CD8-positive, alpha-beta memory T cell (primary cell): ENCODE results near the gene DIP2B. TPM values are rescaled to one million over a fixed set of nuclear protein-coding genes. Genes with fewer than 3 reads are reported as not detected.

Source experiments
- CTCF ChIA-PET: fragments of 350-600 bp; sonication (Branson Sonifier 250); formaldehyde crosslinking; loops from one replicate; lab custom pipeline; 2021; ENCODE audit warnings: antibody characterized with exemption; lab: Charles Lee
- POLR2A ChIA-PET: fragments of 350-600 bp; sonication (Branson Sonifier 250); formaldehyde crosslinking; loops from one replicate; lab custom pipeline; 2021; ENCODE audit warnings: antibody characterized with exemption; lab: Charles Lee
- DNase-seq, 5 donors: peaks; one replicate each; pipeline versions ENCODE4 v3.0.0 to v3.0.0-alpha.2; 2020 to 2022; ENCODE audit warnings: mixed read lengths in 1 of 5
- H3K27ac ChIP-seq: one replicate; pipeline ENCODE4 v1.7.0; 2013; ENCODE audit warnings: low read depth, mild to moderate bottlenecking, low read length, moderate library complexity
- H3K27me3 ChIP-seq: 2 replicates; pipeline ENCODE4 v1.7.0; 2013; ENCODE audit warnings: low read length, mild to moderate bottlenecking; ENCODE audit not compliant: insufficient read depth, poor library complexity, severe bottlenecking
- H3K36me3 ChIP-seq: 2 replicates; pipeline ENCODE4 v1.7.0; 2013; ENCODE audit warnings: mild to moderate bottlenecking, low read length, moderate library complexity; ENCODE audit not compliant: insufficient read depth
- H3K4me1 ChIP-seq: 2 replicates; pipeline ENCODE4 v1.7.0; 2013; ENCODE audit warnings: mild to moderate bottlenecking, low read length, moderate library complexity; ENCODE audit not compliant: insufficient read depth
- H3K4me3 ChIP-seq: 2 replicates; pipeline ENCODE4 v1.7.0; 2013; ENCODE audit warnings: mild to moderate bottlenecking, low read length
- H3K9me3 ChIP-seq: 2 replicates; pipeline ENCODE4 v1.7.0; 2013; ENCODE audit warnings: mild to moderate bottlenecking, low read length
- H3K27ac Mint-ChIP-seq, 8 donors: one replicate each; pipeline ENCODE4 v1.8.0; 2020 to 2021; ENCODE audit warnings: mixed read lengths in 8 of 8, mild to moderate bottlenecking in 6 of 8, inconsistent platforms in 3 of 8, moderate library complexity in 3 of 8
- H3K27me3 Mint-ChIP-seq, 2 donors: one replicate each; pipeline ENCODE4 v1.8.0; 2020 to 2021; ENCODE audit warnings: mixed read lengths in 2 of 2, mild to moderate bottlenecking in 1 of 2, moderate library complexity in 1 of 2
- H3K36me3 Mint-ChIP-seq, 3 donors: one replicate each; pipeline ENCODE4 v1.8.0; 2020 to 2021; ENCODE audit warnings: mixed read lengths in 3 of 3, inconsistent platforms in 1 of 3, mild to moderate bottlenecking in 1 of 3
- H3K4me1 Mint-ChIP-seq, 3 donors: one replicate each; pipeline ENCODE4 v1.8.0; 2020 to 2021; ENCODE audit warnings: mixed read lengths in 3 of 3, inconsistent platforms in 1 of 3, mild to moderate bottlenecking in 1 of 3
- H3K4me3 Mint-ChIP-seq, 7 donors: one replicate each; pipeline ENCODE4 v1.8.0; 2020 to 2021; ENCODE audit warnings: mixed read lengths in 7 of 7, mild to moderate bottlenecking in 6 of 7, moderate library complexity in 4 of 7, inconsistent platforms in 2 of 7
- H3K9me3 Mint-ChIP-seq, 5 donors: one replicate each; pipeline ENCODE4 v1.8.0; 2020 to 2022; ENCODE audit warnings: mixed read lengths in 5 of 5, mild to moderate bottlenecking in 3 of 5, moderate library complexity in 2 of 5, inconsistent platforms in 1 of 5
- polyA plus RNA-seq: library from polyadenylated mRNA; unstranded; fragments of 300-500 nt; fragmentation: Illumina TruSeq; gene quantifications from one replicate; pipeline ENCODE4 v1.2.3, GENCODE V29; 2021
- total RNA-seq, 2 experiments: library from RNA; stranded (reverse); gene quantifications; one replicate each; pipeline ENCODE4 v1.2.3, GENCODE V29; 2021

The DIP2B gene
- total and polyA plus RNA-seq, 3 experiments from 2014 or later: 7.9 to 21.0 (median 20.4) TPM

GRCh38 chr12:50734409-50735263, 229.9 kb downstream of the DIP2B start:
- H3K27me3 Mint-ChIP-seq: no peaks in the 10 kb centered on the region
- Histone ChIP-seq H3K4me1 (no peaks in the 10 kb centered on the region), H3K27ac (no peak overlapping the region), H3K9me3 (no peaks in the 10 kb centered on the region), H3K27me3 (no peaks in the 10 kb centered on the region), H3K4me3 (no peak overlapping the region), H3K36me3 (peaks cover 42% of the 10 kb centered on the region)
- peak in 1 of 5 donors; percentile 7 for DNase-seq
- no peaks in the 10 kb centered on the region for H3K9me3 Mint-ChIP-seq
- no peaks in the 10 kb centered on the region for H3K4me1 Mint-ChIP-seq
- ChIA-PET CTCF (interaction anchor here (0.7 to 1.1 kb wide), 3 partner anchors 9 to 230 kb away, joined by 3 to 4 read pairs (median 4); partner anchors contain the start of gene DIP2B), POLR2A (no interaction called here)
- no peak overlapping the region for H3K4me3 Mint-ChIP-seq
- H3K36me3 Mint-ChIP-seq: peaks cover 17 to 85% (median 44%) of the 10 kb centered on the region in 3 donors
- peak overlapping the region in 1 of 8 donors; percentile 93 for H3K27ac Mint-ChIP-seq

- no peak overlapping the region for H3K4me3 Mint-ChIP-seq
- Histone ChIP-seq H3K9me3 (no peaks in the 10 kb centered on the region), H3K4me1 (no peaks in the 10 kb centered on the region), H3K36me3 (peaks cover 40% of the 10 kb centered on the region), H3K27me3 (no peaks in the 10 kb centered on the region), H3K4me3 (no peak overlapping the region), H3K27ac (no peak overlapping the region)
- POLR2A ChIA-PET: no interaction called here
- H3K27me3 Mint-ChIP-seq: no peaks in the 10 kb centered on the region
- H3K9me3 Mint-ChIP-seq: no peaks in the 10 kb centered on the region
- H3K36me3 Mint-ChIP-seq: peaks cover 20 to 87% (median 37%) of the 10 kb centered on the region in 3 donors
- no peak for DNase-seq
- CTCF ChIA-PET: interaction anchor here (1.5 kb wide), 1 partner anchor 25 kb away, joined by 3 read pairs; no protein-coding TSS in a partner anchor
- H3K27ac Mint-ChIP-seq: peak overlapping the region in 2 of 8 donors; percentile 40 to 62
- H3K4me1 Mint-ChIP-seq: no peaks in the 10 kb centered on the region
Observed at GRCh38 chr12:50739611-50740010, 234.8 kb downstream of the DIP2B start.

DNA sequence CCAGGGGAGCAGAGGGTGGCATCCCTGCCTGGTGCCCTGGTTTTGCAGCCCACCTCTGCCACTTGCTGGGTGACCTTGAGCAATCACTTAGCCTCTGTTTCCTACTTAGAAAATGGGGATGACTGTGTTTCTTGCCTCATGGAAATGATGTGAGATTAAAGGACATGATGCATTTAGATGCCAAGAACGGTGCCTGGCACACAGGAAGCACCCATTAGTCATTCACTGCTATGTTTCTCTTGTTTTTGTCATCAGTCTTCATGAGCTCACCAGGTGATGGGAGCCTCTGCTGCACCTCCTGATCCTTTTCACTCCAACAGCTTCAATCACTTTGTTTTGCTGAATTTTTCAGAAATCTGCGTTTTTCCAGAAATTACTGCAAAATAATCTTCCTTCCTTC, 235.5 kb downstream of the DIP2B start:
- H3K4me1 Mint-ChIP-seq: no peaks in the 10 kb centered on the region

GRCh38 chr12:50742776-50743175, 238.0 kb downstream of the DIP2B start:
- no peak overlapping the region for H3K27ac ChIP-seq
- CTCF ChIA-PET: no interaction called here
- Mint-ChIP-seq H3K4me3 (no peak overlapping the region), H3K27ac (no peak overlapping the region), H3K36me3 (peaks cover 20 to 81% (median 33%) of the 10 kb centered on the region in 3 donors), H3K9me3 (no peaks in the 10 kb centered on the region), H3K27me3 (no peaks in the 10 kb centered on the region), H3K4me1 (no peaks in the 10 kb centered on the region)
- H3K4me1 ChIP-seq: no peaks in the 10 kb centered on the region
- H3K36me3 ChIP-seq: peaks cover 30% of the 10 kb centered on the region
- H3K4me3 ChIP-seq: no peak overlapping the region
- no peaks in the 10 kb centered on the region for H3K9me3 ChIP-seq
- no peaks in the 10 kb centered on the region for H3K27me3 ChIP-seq
- POLR2A ChIA-PET: no interaction called here
- no peak for DNase-seq

More for the DNA sequence above, 235.5 kb downstream of the DIP2B start:
- ChIA-PET POLR2A (no interaction called here), CTCF (interaction anchor here (1.5 kb wide), 1 partner anchor 25 kb away, joined by 3 read pairs; no protein-coding TSS in a partner anchor)
- H3K36me3 ChIP-seq: peaks cover 45% of the 10 kb centered on the region
- Mint-ChIP-seq H3K36me3 (peaks cover 20 to 86% (median 35%) of the 10 kb centered on the region in 3 donors), H3K4me3 (no peak overlapping the region), H3K27ac (no peak overlapping the region), H3K27me3 (no peaks in the 10 kb centered on the region), H3K9me3 (no peaks in the 10 kb centered on the region)
- no peaks in the 10 kb centered on the region for H3K9me3 ChIP-seq
- H3K4me3 ChIP-seq: no peak overlapping the region
- H3K4me1 ChIP-seq: no peaks in the 10 kb centered on the region
- H3K27me3 ChIP-seq: no peaks in the 10 kb centered on the region
- no peak overlapping the region for H3K27ac ChIP-seq
- DNase-seq: no peak

DNA sequence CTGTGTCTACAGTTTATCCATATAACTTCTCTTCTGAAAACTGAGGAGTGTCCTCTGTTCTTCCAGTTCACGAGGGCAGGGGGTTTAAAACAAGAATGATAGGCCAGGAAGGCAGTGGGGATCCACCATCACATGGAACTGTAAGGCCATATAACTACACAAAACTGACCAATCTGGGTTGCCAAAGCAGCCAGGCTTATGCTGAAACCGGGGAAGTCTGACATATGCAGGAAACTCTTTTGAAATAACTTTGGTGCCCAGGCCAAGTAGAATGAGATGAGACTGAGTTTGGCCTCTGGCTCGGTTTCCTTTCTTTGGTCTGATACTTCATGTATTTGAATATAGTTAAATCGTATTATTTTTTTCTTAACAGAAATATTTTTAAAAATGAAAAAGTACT, 241.1 kb downstream of the DIP2B start:
- no peak overlapping the region for H3K27ac Mint-ChIP-seq
- Histone ChIP-seq H3K9me3 (no peaks in the 10 kb centered on the region), H3K36me3 (peaks cover 14% of the 10 kb centered on the region), H3K4me3 (no peak overlapping the region), H3K27me3 (no peaks in the 10 kb centered on the region), H3K4me1 (no peaks in the 10 kb centered on the region), H3K27ac (no peak overlapping the region)
- H3K4me1 Mint-ChIP-seq: no peaks in the 10 kb centered on the region
- H3K36me3 Mint-ChIP-seq: peaks cover 9 to 66% (median 26%) of the 10 kb centered on the region in 3 donors
- CTCF ChIA-PET: interaction anchor here (1.4 kb wide), 1 partner anchor 19 kb away, joined by 7 read pairs; no protein-coding TSS in a partner anchor
- DNase-seq: no peak
- H3K4me3 Mint-ChIP-seq: no peak overlapping the region
- POLR2A ChIA-PET: interaction anchor here (1.2 kb wide), 1 partner anchor 18 kb away, joined by 7 read pairs; the partner anchor contains the start of gene ATF1
- no peaks in the 10 kb centered on the region for H3K27me3 Mint-ChIP-seq
- H3K9me3 Mint-ChIP-seq: no peaks in the 10 kb centered on the region

DNA sequence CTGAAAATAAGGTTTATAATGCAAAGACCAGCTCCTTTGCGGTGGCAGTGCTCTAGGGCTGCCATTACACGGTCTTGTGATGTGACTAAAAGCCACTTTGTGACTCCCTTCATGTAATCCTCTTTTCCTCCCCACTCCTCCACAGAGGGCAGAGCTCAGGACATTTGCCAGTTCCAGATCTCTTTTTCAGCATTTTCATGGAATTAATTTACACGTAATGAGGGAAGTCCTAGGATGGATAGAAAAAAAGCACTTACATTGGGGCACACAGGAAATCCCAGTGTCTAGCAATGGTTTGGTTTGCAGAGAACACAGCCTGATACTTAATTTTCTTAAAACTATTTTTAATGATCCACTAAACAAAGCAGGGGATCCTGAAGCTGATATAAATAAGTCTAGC, 241.6 kb downstream of the DIP2B start:
- Mint-ChIP-seq H3K9me3 (no peaks in the 10 kb centered on the region), H3K27me3 (no peaks in the 10 kb centered on the region), H3K27ac (no peak overlapping the region), H3K4me3 (no peak overlapping the region), H3K4me1 (no peaks in the 10 kb centered on the region), H3K36me3 (peaks cover 4 to 61% (median 23%) of the 10 kb centered on the region in 3 donors)
- DNase-seq: no peak
- CTCF ChIA-PET: no interaction called here
- Histone ChIP-seq H3K27ac (no peak overlapping the region), H3K4me3 (no peak overlapping the region), H3K4me1 (no peaks in the 10 kb centered on the region), H3K27me3 (no peaks in the 10 kb centered on the region), H3K9me3 (no peaks in the 10 kb centered on the region), H3K36me3 (peaks cover 10% of the 10 kb centered on the region)
- POLR2A ChIA-PET: interaction anchor here (1.2 kb wide), 1 partner anchor 17 kb away, joined by 7 read pairs; the partner anchor contains the start of gene ATF1

DNA sequence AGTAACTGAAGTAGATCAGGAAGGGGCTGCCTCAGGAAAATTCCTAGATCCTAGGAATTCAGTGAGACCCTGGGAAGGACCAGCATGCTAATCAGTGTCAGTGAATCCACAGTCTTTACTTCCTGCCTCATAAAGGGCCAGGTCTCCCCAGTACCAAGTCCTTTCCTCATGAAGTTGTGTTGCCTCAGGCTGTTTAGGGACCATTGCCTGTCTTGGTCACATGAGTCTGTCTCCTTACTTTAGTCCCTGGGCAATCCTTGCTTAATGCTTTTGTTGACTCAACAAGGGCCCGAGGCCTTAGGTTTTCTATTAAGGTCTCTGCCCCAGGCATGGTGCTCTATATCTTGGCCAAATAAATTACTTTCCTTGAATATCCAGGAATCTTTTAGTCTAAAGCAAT, 243.0 kb downstream of the DIP2B start:
- peaks cover 0 to 50% (median 19%) of the 10 kb centered on the region in 3 donors for H3K36me3 Mint-ChIP-seq
- H3K9me3 Mint-ChIP-seq: no peaks in the 10 kb centered on the region
- H3K4me3 ChIP-seq: no peak overlapping the region
- H3K9me3 ChIP-seq: no peaks in the 10 kb centered on the region
- no peaks in the 10 kb centered on the region for H3K27me3 ChIP-seq
- H3K4me1 ChIP-seq: no peaks in the 10 kb centered on the region
- H3K36me3 ChIP-seq: peaks cover 8% of the 10 kb centered on the region
- CTCF ChIA-PET: no interaction called here
- H3K27me3 Mint-ChIP-seq: no peaks in the 10 kb centered on the region
- no peak overlapping the region for H3K27ac Mint-ChIP-seq
- DNase-seq: no peak
- no peak overlapping the region for H3K4me3 Mint-ChIP-seq
- POLR2A ChIA-PET: no interaction called here
- H3K27ac ChIP-seq: no peak overlapping the region
- no peaks in the 10 kb centered on the region for H3K4me1 Mint-ChIP-seq

DNA sequence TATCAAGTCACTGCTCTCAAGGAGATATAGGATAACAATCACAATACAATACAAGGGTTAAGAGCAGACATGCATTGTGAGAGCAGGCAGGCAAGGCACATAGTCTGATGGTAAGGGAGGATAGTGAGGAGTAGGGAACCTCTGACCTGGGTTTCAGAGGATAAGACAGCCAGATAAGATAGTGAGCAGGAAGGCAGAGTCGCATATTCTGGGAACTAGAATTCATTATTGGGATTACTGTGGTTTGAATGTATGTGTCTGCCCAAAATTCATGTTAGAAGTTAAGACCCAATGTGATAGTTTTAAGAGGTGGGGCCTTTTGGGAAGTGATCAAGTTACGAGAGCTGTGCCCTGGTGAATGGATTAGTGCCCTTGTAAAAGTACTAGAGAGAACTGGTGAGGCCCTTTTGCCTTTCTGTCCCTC, 244.7 kb downstream of the DIP2B start:
- no peak overlapping the region for H3K27ac Mint-ChIP-seq
- H3K27me3 Mint-ChIP-seq: no peaks in the 10 kb centered on the region
- no peaks in the 10 kb centered on the region for H3K27me3 ChIP-seq
- H3K4me3 ChIP-seq: no peak overlapping the region
- ChIA-PET CTCF (no interaction called here), POLR2A (no interaction called here)
- no peaks in the 10 kb centered on the region for H3K4me1 Mint-ChIP-seq
- peaks cover 0 to 35% (median 14%) of the 10 kb centered on the region in 3 donors for H3K36me3 Mint-ChIP-seq
- no peaks in the 10 kb centered on the region for H3K9me3 ChIP-seq
- peaks cover 7% of the 10 kb centered on the region for H3K36me3 ChIP-seq
- DNase-seq: no peak
- H3K4me3 Mint-ChIP-seq: no peak overlapping the region
- no peaks in the 10 kb centered on the region for H3K9me3 Mint-ChIP-seq
- H3K27ac ChIP-seq: no peak overlapping the region
- no peaks in the 10 kb centered on the region for H3K4me1 ChIP-seq
